H9 (cell line): ENCODE measurements around the gene ZAP70. TPM values are rescaled to one million over a fixed set of nuclear protein-coding genes. Genes with fewer than 3 reads are reported as not detected.

Experiments
- DNase-seq: peaks from one replicate; pipeline ENCODE4 v3.0.0-alpha.2; 2017
- H2AFZ ChIP-seq: one replicate; pipeline ENCODE4 v1.6.1; 2013; ENCODE audit warnings: mild to moderate bottlenecking, low read length, control low read depth, moderate library complexity
- H2AK5ac ChIP-seq: 2 replicates; pipeline ENCODE4 v1.6.1; 2013; ENCODE audit warnings: low read length, control low read depth, mixed read lengths; ENCODE audit not compliant: insufficient read length
- H2BK120ac ChIP-seq: one replicate; pipeline ENCODE4 v1.6.1; 2013; ENCODE audit warnings: low read depth, mild to moderate bottlenecking, low read length, control low read depth, inconsistent platforms; ENCODE audit not compliant: poor library complexity, severe bottlenecking
- H2BK12ac ChIP-seq: 2 replicates; pipeline ENCODE4 v1.6.1; 2013; ENCODE audit warnings: low read length, control low read depth, mixed read lengths, low read depth; ENCODE audit not compliant: insufficient read length
- H2BK15ac ChIP-seq: 2 replicates; pipeline ENCODE4 v1.6.1; 2013; ENCODE audit warnings: low read depth, low read length, control low read depth
- H2BK20ac ChIP-seq: one replicate; pipeline ENCODE4 v1.6.1; 2013; ENCODE audit warnings: low read depth, mild to moderate bottlenecking, low read length, control low read depth, inconsistent platforms; ENCODE audit not compliant: poor library complexity, severe bottlenecking
- H2BK5ac ChIP-seq: 2 replicates; pipeline ENCODE4 v1.6.1; 2013; ENCODE audit warnings: low read length, control low read depth, mixed read lengths; ENCODE audit not compliant: insufficient read length
- H3K14ac ChIP-seq: 2 replicates; pipeline ENCODE4 v1.6.1; 2013; ENCODE audit warnings: low read length, control low read depth; ENCODE audit not compliant: insufficient read depth
- H3K18ac ChIP-seq: 2 replicates; pipeline ENCODE4 v1.6.1; 2013; ENCODE audit warnings: low read depth, mild to moderate bottlenecking, mixed read lengths, low read length, control low read depth; ENCODE audit not compliant: insufficient read length
- H3K23ac ChIP-seq: 2 replicates; pipeline ENCODE4 v1.6.1; 2013; ENCODE audit warnings: low read length, control low read depth, mixed read lengths, low read depth; ENCODE audit not compliant: insufficient read length
- H3K23me2 ChIP-seq: 2 replicates; pipeline ENCODE4 v1.6.1; 2013; ENCODE audit warnings: low read depth, mild to moderate bottlenecking, mixed read lengths, low read length, control low read depth; ENCODE audit not compliant: insufficient read length, poor library complexity, severe bottlenecking
- H3K27ac ChIP-seq: 2 replicates; pipeline ENCODE4 v1.5.1; 2013; ENCODE audit warnings: low read length, control low read depth, mixed read lengths, low read depth; ENCODE audit not compliant: insufficient read length
- H3K27me3 ChIP-seq: 2 replicates; pipeline ENCODE4 v1.6.1; 2013; ENCODE audit warnings: low read length, control low read depth, inconsistent platforms; ENCODE audit not compliant: insufficient read depth
- H3K4ac ChIP-seq: 2 replicates; pipeline ENCODE4 v1.6.1; 2013; ENCODE audit warnings: low read depth, mild to moderate bottlenecking, control low read depth, inconsistent platforms, low read length, moderate library complexity
- H3K4me1 ChIP-seq: 2 replicates; pipeline ENCODE4 v1.6.1; 2013; ENCODE audit warnings: low read length, control low read depth, inconsistent platforms; ENCODE audit not compliant: insufficient read depth
- H3K4me2 ChIP-seq: 2 replicates; pipeline ENCODE4 v1.6.1; 2013; ENCODE audit warnings: low read length, control low read depth, mixed read lengths; ENCODE audit not compliant: insufficient read length, insufficient read depth
- H3K56ac ChIP-seq: 2 replicates; pipeline ENCODE4 v1.6.1; 2013; ENCODE audit warnings: low read depth, mild to moderate bottlenecking, mixed read lengths, low read length, control low read depth; ENCODE audit not compliant: insufficient read length
- H3K79me1 ChIP-seq: 2 replicates; pipeline ENCODE4 v1.6.1; 2013; ENCODE audit warnings: low read depth, mild to moderate bottlenecking, moderate library complexity, low read length, control low read depth, inconsistent platforms; ENCODE audit not compliant: insufficient read depth, poor library complexity, severe bottlenecking
- H3K79me2 ChIP-seq: 2 replicates; pipeline ENCODE4 v1.6.1; 2013; ENCODE audit warnings: low read length, control low read depth, inconsistent platforms; ENCODE audit not compliant: insufficient read depth
- H3K9ac ChIP-seq: 2 replicates; pipeline ENCODE4 v1.6.1; 2013; ENCODE audit warnings: low read length, control low read depth, mixed read lengths; ENCODE audit not compliant: insufficient read length; ENCODE audit errors: extremely low read depth
- H3K9me3 ChIP-seq: one replicate; pipeline ENCODE4 v1.6.1; 2013; ENCODE audit warnings: low read depth, low read length, inconsistent platforms; ENCODE audit not compliant: control insufficient read depth
- H3T11ph ChIP-seq: one replicate; pipeline ENCODE4 v1.6.1; 2013; ENCODE audit warnings: mild to moderate bottlenecking, low read length, control low read depth, inconsistent platforms
- H4K20me1 ChIP-seq: one replicate; pipeline ENCODE4 v1.6.1; 2013; ENCODE audit not compliant: control insufficient read depth, insufficient read length, insufficient read depth
- H4K5ac ChIP-seq: 2 replicates; pipeline ENCODE4 v1.6.1; 2013; ENCODE audit warnings: low read depth, mild to moderate bottlenecking, mixed read lengths, low read length, control low read depth; ENCODE audit not compliant: insufficient read length
- H4K8ac ChIP-seq: replicated peaks from 2 replicates; pipeline ENCODE4 v1.6.1; 2013; ENCODE audit warnings: low read length, control low read depth, mixed read lengths, low read depth; ENCODE audit not compliant: insufficient read length
- H4K91ac ChIP-seq: 2 replicates; pipeline ENCODE4 v1.6.1; 2013; ENCODE audit warnings: low read depth, mild to moderate bottlenecking, moderate library complexity, mixed read lengths, low read length, control low read depth; ENCODE audit not compliant: insufficient read length
- H3K27ac Mint-ChIP-seq, 3 experiments: 2 replicates in 2 of 3; 3 replicates in 1 of 3; pipeline ENCODE4 v1.8.0; 2020 to 2021; ENCODE audit warnings: mixed read lengths in 3 of 3, mild to moderate bottlenecking in 1 of 3, moderate library complexity in 1 of 3
- H3K27me3 Mint-ChIP-seq: 2 replicates; pipeline ENCODE4 v1.8.0; 2021; ENCODE audit warnings: low read depth, mild to moderate bottlenecking, moderate library complexity, mixed read lengths
- H3K36me3 Mint-ChIP-seq, 3 experiments: 2 replicates in 2 of 3; 3 replicates in 1 of 3; pipeline ENCODE4 v1.8.0; 2020 to 2021; ENCODE audit warnings: low read depth in 3 of 3, mixed read lengths in 3 of 3; ENCODE audit not compliant: insufficient read depth in 1 of 3
- H3K4me1 Mint-ChIP-seq, 2 experiments: 2 replicates each; pipeline ENCODE4 v1.8.0; 2020; ENCODE audit warnings: mixed read lengths in 2 of 2
- H3K4me3 Mint-ChIP-seq, 2 experiments: 2 replicates in 1 of 2; 3 replicates in 1 of 2; pipeline ENCODE4 v1.8.0; 2020 to 2021; ENCODE audit warnings: mild to moderate bottlenecking in 2 of 2, mixed read lengths in 2 of 2, moderate library complexity in 1 of 2
- H3K9me3 Mint-ChIP-seq, 2 experiments: 2 replicates in 1 of 2; 3 replicates in 1 of 2; pipeline ENCODE4 v1.8.0; 2020; ENCODE audit warnings: mild to moderate bottlenecking in 2 of 2, mixed read lengths in 2 of 2, moderate library complexity in 1 of 2
- WGBS: extraction: QIAGEN DNeasy Blood & Tissue Kit; methylation state at CpG from one replicate; pipeline ENCODE4 v1.1.7; 2013; ENCODE audit warnings: missing lambda C conversion rate, low lambda C conversion rate, mixed read lengths; ENCODE audit not compliant: insufficient read length; ENCODE audit errors: extremely low coverage; 5-methylcytosine and 5-hydroxymethylcytosine counted together
- total RNA-seq: library from RNA; stranded (reverse); gene quantifications from 2 replicates; pipeline ENCODE4 v1.2.1, GENCODE V29; 2021
- TF ChIP-seq, protein P1 (sequence below): fragments of 200-600 bp; sonication (generic); conservative IDR thresholded peaks from 3 replicates; pipeline ENCODE4 v1.8.0; 2021; ENCODE audit warnings: antibody characterized with exemption, mild to moderate bottlenecking

The ZAP70 gene
- total RNA-seq, 1 experiment from 2014 or later, result 0.24 TPM

DNA sequence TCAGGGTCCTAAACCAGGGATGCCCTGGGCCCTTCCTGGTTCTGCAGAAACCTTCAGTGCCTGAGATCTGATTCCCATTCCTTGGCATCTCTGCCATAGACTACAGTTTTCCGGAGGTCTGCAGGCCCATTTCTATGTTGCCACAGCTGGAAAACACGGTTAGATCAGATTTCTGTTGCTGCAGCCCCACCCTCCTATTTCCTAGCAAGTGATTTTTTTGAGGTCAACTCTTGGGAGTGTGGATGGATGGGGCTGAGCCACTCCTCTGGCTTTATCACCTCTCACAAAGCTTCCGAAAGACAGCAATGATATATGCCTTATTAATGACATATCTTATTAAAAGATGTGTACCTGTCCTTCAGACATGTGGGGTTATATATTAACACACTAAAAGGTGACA is 56.3 kb downstream of the ZAP70 start:
- DNase-seq, result no peak
- no peaks in the 10 kb centered on the region for H3K23me2 ChIP-seq
- H2BK12ac ChIP-seq, result no peak overlapping the region
- no peak overlapping the region for H3K27ac ChIP-seq
- no peak overlapping the region for H4K91ac ChIP-seq
- no peaks in the 10 kb centered on the region for H3K79me1 ChIP-seq
- H2BK5ac ChIP-seq, result no peak overlapping the region
- Mint-ChIP-seq H3K27ac (no peak overlapping the region), H3K4me1 (peaks cover 27 to 32% of the 10 kb centered on the region in 2 experiments), H3K4me3 (no peak overlapping the region), H3K9me3 (no peaks in the 10 kb centered on the region), H3K27me3 (peaks cover 20% of the 10 kb centered on the region), H3K36me3 (peaks cover 8 to 21% (median 14%) of the 10 kb centered on the region in 3 experiments; a peak in 6 of 7 replicates)
- no peak overlapping the region for H3K23ac ChIP-seq
- H3K4ac ChIP-seq, result no peak overlapping the region
- no peak overlapping the region for H2BK120ac ChIP-seq
- TF ChIP-seq, protein P1, sequence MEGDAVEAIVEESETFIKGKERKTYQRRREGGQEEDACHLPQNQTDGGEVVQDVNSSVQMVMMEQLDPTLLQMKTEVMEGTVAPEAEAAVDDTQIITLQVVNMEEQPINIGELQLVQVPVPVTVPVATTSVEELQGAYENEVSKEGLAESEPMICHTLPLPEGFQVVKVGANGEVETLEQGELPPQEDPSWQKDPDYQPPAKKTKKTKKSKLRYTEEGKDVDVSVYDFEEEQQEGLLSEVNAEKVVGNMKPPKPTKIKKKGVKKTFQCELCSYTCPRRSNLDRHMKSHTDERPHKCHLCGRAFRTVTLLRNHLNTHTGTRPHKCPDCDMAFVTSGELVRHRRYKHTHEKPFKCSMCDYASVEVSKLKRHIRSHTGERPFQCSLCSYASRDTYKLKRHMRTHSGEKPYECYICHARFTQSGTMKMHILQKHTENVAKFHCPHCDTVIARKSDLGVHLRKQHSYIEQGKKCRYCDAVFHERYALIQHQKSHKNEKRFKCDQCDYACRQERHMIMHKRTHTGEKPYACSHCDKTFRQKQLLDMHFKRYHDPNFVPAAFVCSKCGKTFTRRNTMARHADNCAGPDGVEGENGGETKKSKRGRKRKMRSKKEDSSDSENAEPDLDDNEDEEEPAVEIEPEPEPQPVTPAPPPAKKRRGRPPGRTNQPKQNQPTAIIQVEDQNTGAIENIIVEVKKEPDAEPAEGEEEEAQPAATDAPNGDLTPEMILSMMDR, result no peak
- H2BK20ac ChIP-seq, result no peak overlapping the region
- H3K9me3 ChIP-seq, result no peaks in the 10 kb centered on the region
- H4K8ac ChIP-seq, result no peak overlapping the region
- no peak overlapping the region for H2AK5ac ChIP-seq
- no peak overlapping the region for H3K4me2 ChIP-seq
- H2AFZ ChIP-seq, result no peak overlapping the region
- no CpG with 5 or more reads among the region's 3 CpGs for WGBS
- no peak overlapping the region for H4K5ac ChIP-seq
- H3K9ac ChIP-seq, result no peak overlapping the region
- H3K79me2 ChIP-seq, result no peaks in the 10 kb centered on the region
- no peak overlapping the region for H2BK15ac ChIP-seq
- H3K14ac ChIP-seq, result no peak overlapping the region
- peaks cover 6% of the 10 kb centered on the region; the same call in 1 of the 2 replicates for H3K4me1 ChIP-seq
- H4K20me1 ChIP-seq, result no peaks in the 10 kb centered on the region
- no peaks in the 10 kb centered on the region for H3K27me3 ChIP-seq
- H3K18ac ChIP-seq, result no peak overlapping the region
- no peak overlapping the region for H3K56ac ChIP-seq
- no peak overlapping the region for H3T11ph ChIP-seq
